T-helper 2 cell treated with Interferon-gamma antibody and Interleukin-4, amounts not matched to agents 5 μg/mL and 100 μg/mL, for 36 hours (primary cell): ENCODE measurements around the gene CDC14B.
"Not testable (repeated sequence)": the region's sequence is repeated elsewhere in the genome, so short reads cannot be mapped to it uniquely, and the experiment has no call there.

Source experiments
- DNase-seq: peaks from one replicate; pipeline ENCODE4 v3.0.0; 2021; ENCODE audit warnings: low spot score
- H3K27ac Mint-ChIP-seq: one replicate; pipeline ENCODE4 v1.8.0; 2021; ENCODE audit warnings: mild to moderate bottlenecking, mixed read lengths
- H3K27me3 Mint-ChIP-seq: one replicate; pipeline ENCODE4 v1.8.0; 2021; ENCODE audit warnings: low read depth, mixed read lengths
- H3K36me3 Mint-ChIP-seq: one replicate; pipeline ENCODE4 v1.8.0; 2021; ENCODE audit warnings: low read depth, mixed read lengths
- H3K4me1 Mint-ChIP-seq: one replicate; pipeline ENCODE4 v1.8.0; 2021; ENCODE audit warnings: low read depth, mixed read lengths
- H3K4me3 Mint-ChIP-seq: one replicate; pipeline ENCODE4 v1.8.0; 2022; ENCODE audit warnings: mild to moderate bottlenecking, moderate library complexity, mixed read lengths
- H3K9me3 Mint-ChIP-seq: one replicate; pipeline ENCODE4 v1.8.0; 2021; ENCODE audit warnings: mixed read lengths

The CDC14B gene

GRCh38 chr9:96519787-96520186 is 99.9 kb downstream of the CDC14B start:
- H3K36me3 Mint-ChIP-seq, result no peaks in the 10 kb centered on the region
- no peaks in the 10 kb centered on the region for H3K27me3 Mint-ChIP-seq
- no peak for DNase-seq
- no peak overlapping the region for H3K27ac Mint-ChIP-seq
- peaks cover 6% of the 10 kb centered on the region for H3K4me1 Mint-ChIP-seq
- no peak overlapping the region for H3K4me3 Mint-ChIP-seq
- no peaks in the 10 kb centered on the region for H3K9me3 Mint-ChIP-seq

- Mint-ChIP-seq H3K36me3 (no peaks in the 10 kb centered on the region), H3K27ac (no peak overlapping the region), H3K9me3 (no peaks in the 10 kb centered on the region), H3K4me1 (peaks cover 6% of the 10 kb centered on the region), H3K4me3 (no peak overlapping the region), H3K27me3 (no peaks in the 10 kb centered on the region)
- DNase-seq, result no peak
Observed at GRCh38 chr9:96519095-96519494, 100.5 kb downstream of the CDC14B start.

GRCh38 chr9:96515621-96516470 is 103.8 kb downstream of the CDC14B start:
- Mint-ChIP-seq H3K4me1 (no peaks in the 10 kb centered on the region), H3K27ac (no peak overlapping the region), H3K9me3 (no peaks in the 10 kb centered on the region), H3K27me3 (no peaks in the 10 kb centered on the region), H3K36me3 (no peaks in the 10 kb centered on the region), H3K4me3 (no peak overlapping the region)
- no peak for DNase-seq

- no peak for DNase-seq
- Mint-ChIP-seq H3K9me3 (no peaks in the 10 kb centered on the region), H3K4me1 (peaks cover 2% of the 10 kb centered on the region), H3K36me3 (no peaks in the 10 kb centered on the region), H3K27ac (no peak overlapping the region), H3K27me3 (no peaks in the 10 kb centered on the region), H3K4me3 (no peak overlapping the region)
Observed at GRCh38 chr9:96514800-96515158, 104.9 kb downstream of the CDC14B start.

GRCh38 chr9:96514108-96514799 is 105.4 kb downstream of the CDC14B start:
- Mint-ChIP-seq H3K4me1 (peaks cover 2% of the 10 kb centered on the region), H3K4me3 (no peak overlapping the region), H3K27me3 (no peaks in the 10 kb centered on the region), H3K27ac (no peak overlapping the region), H3K36me3 (no peaks in the 10 kb centered on the region), H3K9me3 (no peaks in the 10 kb centered on the region)
- DNase-seq, result no peak

- DNase-seq, result no peak
- no peaks in the 10 kb centered on the region for H3K36me3 Mint-ChIP-seq
- peaks cover 2% of the 10 kb centered on the region for H3K4me1 Mint-ChIP-seq
- H3K27ac Mint-ChIP-seq, result no peak overlapping the region
- H3K9me3 Mint-ChIP-seq, result no peaks in the 10 kb centered on the region
- H3K4me3 Mint-ChIP-seq, result no peak overlapping the region
- no peaks in the 10 kb centered on the region for H3K27me3 Mint-ChIP-seq
Observed at GRCh38 chr9:96513622-96514021, 106.0 kb downstream of the CDC14B start.

- Mint-ChIP-seq H3K36me3 (no peaks in the 10 kb centered on the region), H3K4me3 (no peak overlapping the region), H3K27me3 (no peaks in the 10 kb centered on the region), H3K4me1 (peaks cover 2% of the 10 kb centered on the region), H3K27ac (no peak overlapping the region), H3K9me3 (no peaks in the 10 kb centered on the region)
- DNase-seq, result no peak
Observed at GRCh38 chr9:96512240-96512639, 107.4 kb downstream of the CDC14B start.

- no peak for DNase-seq
- Mint-ChIP-seq H3K4me3 (no peak overlapping the region), H3K27ac (no peak overlapping the region), H3K27me3 (no peaks in the 10 kb centered on the region), H3K9me3 (no peaks in the 10 kb centered on the region), H3K36me3 (no peaks in the 10 kb centered on the region), H3K4me1 (peaks cover 2% of the 10 kb centered on the region)
Observed at GRCh38 chr9:96510258-96510657, 109.4 kb downstream of the CDC14B start.

- no peak overlapping the region for H3K27ac Mint-ChIP-seq
Observed at GRCh38 chr9:96509848-96510247, 109.8 kb downstream of the CDC14B start.

GRCh38 chr9:96509026-96509425 is 110.6 kb downstream of the CDC14B start:
- Mint-ChIP-seq H3K27ac (no peak overlapping the region), H3K27me3 (no peaks in the 10 kb centered on the region), H3K4me3 (no peak overlapping the region), H3K9me3 (no peaks in the 10 kb centered on the region), H3K36me3 (no peaks in the 10 kb centered on the region), H3K4me1 (peaks cover 2% of the 10 kb centered on the region)
- DNase-seq, result no peak

More at GRCh38 chr9:96509848-96510247, 109.8 kb downstream of the CDC14B start:
- Mint-ChIP-seq H3K9me3 (no peaks in the 10 kb centered on the region), H3K36me3 (no peaks in the 10 kb centered on the region), H3K4me3 (no peak overlapping the region), H3K4me1 (peaks cover 2% of the 10 kb centered on the region), H3K27me3 (no peaks in the 10 kb centered on the region)
- DNase-seq, result no peak

GRCh38 chr9:96508227-96508940 is 111.3 kb downstream of the CDC14B start:
- H3K27me3 Mint-ChIP-seq, result no peaks in the 10 kb centered on the region
- H3K36me3 Mint-ChIP-seq, result no peaks in the 10 kb centered on the region
- H3K27ac Mint-ChIP-seq, result no peak overlapping the region
- no peak overlapping the region for H3K4me3 Mint-ChIP-seq
- no peaks in the 10 kb centered on the region for H3K9me3 Mint-ChIP-seq
- H3K4me1 Mint-ChIP-seq, result peaks cover 2% of the 10 kb centered on the region
- no peak for DNase-seq

GRCh38 chr9:96505316-96505991 is 114.2 kb downstream of the CDC14B start:
- Mint-ChIP-seq H3K4me3 (no peak overlapping the region), H3K36me3 (no peaks in the 10 kb centered on the region), H3K4me1 (peaks cover 2% of the 10 kb centered on the region), H3K27ac (no peak overlapping the region), H3K9me3 (no peaks in the 10 kb centered on the region), H3K27me3 (no peaks in the 10 kb centered on the region)
- DNase-seq, result no peak

GRCh38 chr9:96503918-96504317 is 115.7 kb downstream of the CDC14B start:
- H3K4me1 Mint-ChIP-seq, result no peaks in the 10 kb centered on the region
- H3K4me3 Mint-ChIP-seq, result no peak overlapping the region
- no peaks in the 10 kb centered on the region for H3K36me3 Mint-ChIP-seq
- DNase-seq, result no peak
- no peak overlapping the region for H3K27ac Mint-ChIP-seq
- no peaks in the 10 kb centered on the region for H3K27me3 Mint-ChIP-seq
- H3K9me3 Mint-ChIP-seq, result no peaks in the 10 kb centered on the region

- H3K9me3 Mint-ChIP-seq, H3K27ac Mint-ChIP-seq, H3K27me3 Mint-ChIP-seq, H3K4me3 Mint-ChIP-seq, H3K4me1 Mint-ChIP-seq, H3K36me3 Mint-ChIP-seq, DNase-seq: not testable (repeated sequence)
Observed at GRCh38 chr9:96503374-96503748, 116.3 kb downstream of the CDC14B start.
